GM12874 (cell line): ENCODE results near the gene ELOVL7.

Source experiments
- CTCF ChIP-seq: IDR thresholded peaks from 2 replicates; pipeline ENCODE4 v1.5.1; 2011; ENCODE audit warnings: low read depth, mild to moderate bottlenecking, control low read depth, low read length, moderate library complexity; ENCODE audit not compliant: insufficient read depth

Gene ELOVL7

GRCh38 chr5:60814498-60814897 lies 29.6 kb downstream of the ELOVL7 start:
- TF ChIP-seq CTCF = no peak

- no peak for TF ChIP-seq CTCF
Observed at GRCh38 chr5:60812426-60812825, 31.6 kb downstream of the ELOVL7 start.

- no peak for TF ChIP-seq CTCF
Observed at GRCh38 chr5:60811105-60811504, 33.0 kb downstream of the ELOVL7 start.

GRCh38 chr5:60810438-60811085 lies 33.5 kb downstream of the ELOVL7 start:
- TF ChIP-seq CTCF = no peak

- no peak for TF ChIP-seq CTCF
Observed at GRCh38 chr5:60809891-60810425, 34.1 kb downstream of the ELOVL7 start.

GRCh38 chr5:60806591-60807243 lies 37.4 kb downstream of the ELOVL7 start:
- no peak for TF ChIP-seq CTCF

- no peak for TF ChIP-seq CTCF
Observed at GRCh38 chr5:60805463-60805862, 38.6 kb downstream of the ELOVL7 start.
